H1 (cell line): ENCODE measurements around the gene GAPDHS. TPM values are rescaled to one million over a fixed set of nuclear protein-coding genes. Genes with fewer than 3 reads are reported as not detected.

Source experiments
- CTBP2 ChIP-seq: IDR thresholded peaks from 2 replicates; pipeline ENCODE4 v1.7.0; 2011; ENCODE audit warnings: borderline replicate concordance, mild to moderate bottlenecking, moderate library complexity, mixed read lengths, low read length; ENCODE audit not compliant: insufficient read depth, insufficient read length
- EZH2 ChIP-seq: fragments of 200-600 bp; sonication (generic); IDR thresholded peaks from 2 replicates; pipeline ENCODE4 v1.7.1; 2012; ENCODE audit warnings: low read depth, mild to moderate bottlenecking, moderate library complexity, low read length, inconsistent platforms; ENCODE audit not compliant: severe bottlenecking
- FOSL1 ChIP-seq: IDR thresholded peaks from 2 replicates; pipeline ENCODE4 v1.6.1; 2011; ENCODE audit warnings: mild to moderate bottlenecking, low read depth, low read length, moderate library complexity; ENCODE audit not compliant: insufficient read depth
- POU5F1 ChIP-seq: IDR thresholded peaks from 2 replicates; pipeline ENCODE4 v1.6.1; 2011; ENCODE audit warnings: low read depth, mild to moderate bottlenecking, low read length, moderate library complexity
- RXRA ChIP-seq: IDR thresholded peaks from 2 replicates; pipeline ENCODE4 v1.6.1; 2011; ENCODE audit warnings: low read depth, mild to moderate bottlenecking, low read length, moderate library complexity; ENCODE audit not compliant: insufficient read depth
- SUZ12 ChIP-seq: fragments of 200-600 bp; sonication (generic); IDR thresholded peaks from 2 replicates; pipeline ENCODE4 v1.6.1; 2012; ENCODE audit warnings: mild to moderate bottlenecking, inconsistent platforms, low read length, moderate library complexity, mixed read lengths
- polyA plus RNA-seq, 7 experiments: library from polyadenylated mRNA; depleted of rRNA in 3 of 7; stranded (reverse) in 5 of 7; unstranded in 2 of 7; fragments of >200 nt in 5 of 7; fragments of 200-250 nt in 2 of 7; gene quantifications; 1 replicate in 5 of 7; 2 replicates in 1 of 7; 4 replicates in 1 of 7; pipeline versions ENCODE4 v1.2.1 to v1.2.3, GENCODE V29; 2011 to 2013; ENCODE audit warnings: missing spikeins in 2 of 7, mixed read lengths in 2 of 7
- total RNA-seq: library from RNA; stranded (reverse); fragmentation: NEBNext Ultra II Directional; extraction: Animal tissue kit (Norgen Biotek cat#: 25700); gene quantifications from 2 replicates; pipeline ENCODE4 v1.2.1, GENCODE V29; 2021
- TF ChIP-seq, protein P1 (sequence below): fragments of 300-600 bp; sonication (generic); IDR thresholded peaks from 2 replicates; pipeline ENCODE4 v1.7.1; 2012; ENCODE audit warnings: low read length, moderate library complexity, mild to moderate bottlenecking, inconsistent platforms; ENCODE audit not compliant: insufficient replicate concordance
- TF ChIP-seq, protein P2 (sequence below): IDR thresholded peaks from 2 replicates; pipeline ENCODE4 v1.6.1; 2012; ENCODE audit warnings: low read length, inconsistent platforms

Gene GAPDHS
- total and polyA plus RNA-seq, 2 of the 8 experiments (the other 6 are each of a cell fraction or from before 2014, with no cell fraction given): 0.26 TPM; not detected in 1

GRCh38 chr19:35491836-35492360 is 41.4 kb upstream of the GAPDHS start (continued):
- TF ChIP-seq, protein P1, sequence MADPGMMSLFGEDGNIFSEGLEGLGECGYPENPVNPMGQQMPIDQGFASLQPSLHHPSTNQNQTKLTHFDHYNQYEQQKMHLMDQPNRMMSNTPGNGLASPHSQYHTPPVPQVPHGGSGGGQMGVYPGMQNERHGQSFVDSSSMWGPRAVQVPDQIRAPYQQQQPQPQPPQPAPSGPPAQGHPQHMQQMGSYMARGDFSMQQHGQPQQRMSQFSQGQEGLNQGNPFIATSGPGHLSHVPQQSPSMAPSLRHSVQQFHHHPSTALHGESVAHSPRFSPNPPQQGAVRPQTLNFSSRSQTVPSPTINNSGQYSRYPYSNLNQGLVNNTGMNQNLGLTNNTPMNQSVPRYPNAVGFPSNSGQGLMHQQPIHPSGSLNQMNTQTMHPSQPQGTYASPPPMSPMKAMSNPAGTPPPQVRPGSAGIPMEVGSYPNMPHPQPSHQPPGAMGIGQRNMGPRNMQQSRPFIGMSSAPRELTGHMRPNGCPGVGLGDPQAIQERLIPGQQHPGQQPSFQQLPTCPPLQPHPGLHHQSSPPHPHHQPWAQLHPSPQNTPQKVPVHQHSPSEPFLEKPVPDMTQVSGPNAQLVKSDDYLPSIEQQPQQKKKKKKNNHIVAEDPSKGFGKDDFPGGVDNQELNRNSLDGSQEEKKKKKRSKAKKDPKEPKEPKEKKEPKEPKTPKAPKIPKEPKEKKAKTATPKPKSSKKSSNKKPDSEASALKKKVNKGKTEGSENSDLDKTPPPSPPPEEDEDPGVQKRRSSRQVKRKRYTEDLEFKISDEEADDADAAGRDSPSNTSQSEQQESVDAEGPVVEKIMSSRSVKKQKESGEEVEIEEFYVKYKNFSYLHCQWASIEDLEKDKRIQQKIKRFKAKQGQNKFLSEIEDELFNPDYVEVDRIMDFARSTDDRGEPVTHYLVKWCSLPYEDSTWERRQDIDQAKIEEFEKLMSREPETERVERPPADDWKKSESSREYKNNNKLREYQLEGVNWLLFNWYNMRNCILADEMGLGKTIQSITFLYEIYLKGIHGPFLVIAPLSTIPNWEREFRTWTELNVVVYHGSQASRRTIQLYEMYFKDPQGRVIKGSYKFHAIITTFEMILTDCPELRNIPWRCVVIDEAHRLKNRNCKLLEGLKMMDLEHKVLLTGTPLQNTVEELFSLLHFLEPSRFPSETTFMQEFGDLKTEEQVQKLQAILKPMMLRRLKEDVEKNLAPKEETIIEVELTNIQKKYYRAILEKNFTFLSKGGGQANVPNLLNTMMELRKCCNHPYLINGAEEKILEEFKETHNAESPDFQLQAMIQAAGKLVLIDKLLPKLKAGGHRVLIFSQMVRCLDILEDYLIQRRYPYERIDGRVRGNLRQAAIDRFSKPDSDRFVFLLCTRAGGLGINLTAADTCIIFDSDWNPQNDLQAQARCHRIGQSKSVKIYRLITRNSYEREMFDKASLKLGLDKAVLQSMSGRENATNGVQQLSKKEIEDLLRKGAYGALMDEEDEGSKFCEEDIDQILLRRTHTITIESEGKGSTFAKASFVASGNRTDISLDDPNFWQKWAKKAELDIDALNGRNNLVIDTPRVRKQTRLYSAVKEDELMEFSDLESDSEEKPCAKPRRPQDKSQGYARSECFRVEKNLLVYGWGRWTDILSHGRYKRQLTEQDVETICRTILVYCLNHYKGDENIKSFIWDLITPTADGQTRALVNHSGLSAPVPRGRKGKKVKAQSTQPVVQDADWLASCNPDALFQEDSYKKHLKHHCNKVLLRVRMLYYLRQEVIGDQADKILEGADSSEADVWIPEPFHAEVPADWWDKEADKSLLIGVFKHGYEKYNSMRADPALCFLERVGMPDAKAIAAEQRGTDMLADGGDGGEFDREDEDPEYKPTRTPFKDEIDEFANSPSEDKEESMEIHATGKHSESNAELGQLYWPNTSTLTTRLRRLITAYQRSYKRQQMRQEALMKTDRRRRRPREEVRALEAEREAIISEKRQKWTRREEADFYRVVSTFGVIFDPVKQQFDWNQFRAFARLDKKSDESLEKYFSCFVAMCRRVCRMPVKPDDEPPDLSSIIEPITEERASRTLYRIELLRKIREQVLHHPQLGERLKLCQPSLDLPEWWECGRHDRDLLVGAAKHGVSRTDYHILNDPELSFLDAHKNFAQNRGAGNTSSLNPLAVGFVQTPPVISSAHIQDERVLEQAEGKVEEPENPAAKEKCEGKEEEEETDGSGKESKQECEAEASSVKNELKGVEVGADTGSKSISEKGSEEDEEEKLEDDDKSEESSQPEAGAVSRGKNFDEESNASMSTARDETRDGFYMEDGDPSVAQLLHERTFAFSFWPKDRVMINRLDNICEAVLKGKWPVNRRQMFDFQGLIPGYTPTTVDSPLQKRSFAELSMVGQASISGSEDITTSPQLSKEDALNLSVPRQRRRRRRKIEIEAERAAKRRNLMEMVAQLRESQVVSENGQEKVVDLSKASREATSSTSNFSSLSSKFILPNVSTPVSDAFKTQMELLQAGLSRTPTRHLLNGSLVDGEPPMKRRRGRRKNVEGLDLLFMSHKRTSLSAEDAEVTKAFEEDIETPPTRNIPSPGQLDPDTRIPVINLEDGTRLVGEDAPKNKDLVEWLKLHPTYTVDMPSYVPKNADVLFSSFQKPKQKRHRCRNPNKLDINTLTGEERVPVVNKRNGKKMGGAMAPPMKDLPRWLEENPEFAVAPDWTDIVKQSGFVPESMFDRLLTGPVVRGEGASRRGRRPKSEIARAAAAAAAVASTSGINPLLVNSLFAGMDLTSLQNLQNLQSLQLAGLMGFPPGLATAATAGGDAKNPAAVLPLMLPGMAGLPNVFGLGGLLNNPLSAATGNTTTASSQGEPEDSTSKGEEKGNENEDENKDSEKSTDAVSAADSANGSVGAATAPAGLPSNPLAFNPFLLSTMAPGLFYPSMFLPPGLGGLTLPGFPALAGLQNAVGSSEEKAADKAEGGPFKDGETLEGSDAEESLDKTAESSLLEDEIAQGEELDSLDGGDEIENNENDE: no peak
- no peak for TF ChIP-seq FOSL1
- TF ChIP-seq CTBP2: no peak
- TF ChIP-seq RXRA: no peak
- no peak for TF ChIP-seq SUZ12
- TF ChIP-seq, protein P2, sequence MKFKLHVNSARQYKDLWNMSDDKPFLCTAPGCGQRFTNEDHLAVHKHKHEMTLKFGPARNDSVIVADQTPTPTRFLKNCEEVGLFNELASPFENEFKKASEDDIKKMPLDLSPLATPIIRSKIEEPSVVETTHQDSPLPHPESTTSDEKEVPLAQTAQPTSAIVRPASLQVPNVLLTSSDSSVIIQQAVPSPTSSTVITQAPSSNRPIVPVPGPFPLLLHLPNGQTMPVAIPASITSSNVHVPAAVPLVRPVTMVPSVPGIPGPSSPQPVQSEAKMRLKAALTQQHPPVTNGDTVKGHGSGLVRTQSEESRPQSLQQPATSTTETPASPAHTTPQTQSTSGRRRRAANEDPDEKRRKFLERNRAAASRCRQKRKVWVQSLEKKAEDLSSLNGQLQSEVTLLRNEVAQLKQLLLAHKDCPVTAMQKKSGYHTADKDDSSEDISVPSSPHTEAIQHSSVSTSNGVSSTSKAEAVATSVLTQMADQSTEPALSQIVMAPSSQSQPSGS: no peak
- TF ChIP-seq EZH2: no peak
- no peak for TF ChIP-seq POU5F1
